Activated CD4-positive, alpha-beta T cell treated with anti-CD3 and anti-CD28 coated beads, Interleukin-2, amount 50 U/mL, for 16 hours (primary cell): ENCODE data around the gene CEP250.
"Not testable (repeated sequence)": the region's sequence is repeated elsewhere in the genome, so short reads cannot be mapped to it uniquely, and the experiment has no call there.

Experiments
- DNase-seq: peaks from one replicate; pipeline ENCODE4 v3.0.0-alpha.2; 2020

CEP250 gene

DNA sequence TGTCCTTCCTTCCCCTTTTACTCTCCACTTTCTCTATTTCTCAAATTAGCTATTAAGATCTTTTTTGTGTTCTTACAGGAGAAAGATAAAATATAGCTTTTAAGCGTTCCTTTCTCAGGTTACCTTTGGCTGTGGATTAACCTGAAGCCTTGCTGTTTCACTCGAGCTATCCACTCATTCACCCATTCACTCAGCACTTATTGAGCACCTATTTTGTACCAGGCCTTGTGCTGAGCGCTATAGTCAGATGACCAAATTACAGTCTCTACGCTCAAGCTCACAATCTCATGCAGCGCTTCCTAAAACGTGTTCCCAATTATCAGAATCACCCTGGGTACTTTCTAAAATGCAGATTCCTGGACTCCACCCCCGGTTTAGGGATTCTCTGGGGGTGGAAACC, 1.8 kb upstream of the CEP250 start:
- no peak for DNase-seq

DNA sequence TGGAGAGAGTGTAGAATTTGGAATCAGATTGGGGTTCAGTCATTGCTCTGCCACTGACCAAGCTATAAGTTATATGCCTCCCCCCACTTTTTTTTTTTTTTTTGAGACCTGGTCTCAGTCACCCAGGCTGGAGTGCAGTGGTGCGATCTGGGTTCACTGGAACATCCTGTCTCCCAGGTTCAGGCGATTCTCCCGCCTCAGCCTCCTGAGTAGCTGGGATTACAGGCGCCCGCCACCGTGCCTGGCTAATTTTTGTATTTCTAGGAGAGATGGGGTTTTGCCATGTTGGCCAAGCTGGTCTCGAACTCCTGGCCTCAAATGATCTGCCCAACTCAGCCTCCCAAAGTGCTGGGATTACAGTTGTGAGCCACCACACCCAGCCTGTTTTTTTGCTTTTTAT, 1.3 kb downstream of the CEP250 start:
- not testable (repeated sequence) for DNase-seq

DNA sequence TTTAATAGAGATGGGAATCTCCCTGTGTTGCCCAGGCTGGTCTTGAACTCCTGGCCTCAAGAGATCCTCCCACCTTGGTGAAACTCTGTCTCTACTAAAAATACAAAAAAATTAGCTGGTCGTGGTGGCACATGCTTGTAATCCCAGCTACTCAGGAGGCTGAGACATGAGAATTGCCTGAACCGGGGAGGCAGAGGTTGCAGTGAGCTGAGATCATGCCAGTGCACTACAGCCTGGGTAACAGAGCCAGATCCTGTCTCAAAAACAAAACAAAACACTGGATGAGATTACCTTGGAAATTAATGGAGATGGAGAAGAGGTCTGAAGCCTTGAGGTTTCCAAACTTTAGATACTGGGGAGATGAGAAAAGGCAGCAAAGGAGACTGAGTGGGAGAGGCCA, 2.1 kb downstream of the CEP250 start:
- not testable (repeated sequence) for DNase-seq

DNA sequence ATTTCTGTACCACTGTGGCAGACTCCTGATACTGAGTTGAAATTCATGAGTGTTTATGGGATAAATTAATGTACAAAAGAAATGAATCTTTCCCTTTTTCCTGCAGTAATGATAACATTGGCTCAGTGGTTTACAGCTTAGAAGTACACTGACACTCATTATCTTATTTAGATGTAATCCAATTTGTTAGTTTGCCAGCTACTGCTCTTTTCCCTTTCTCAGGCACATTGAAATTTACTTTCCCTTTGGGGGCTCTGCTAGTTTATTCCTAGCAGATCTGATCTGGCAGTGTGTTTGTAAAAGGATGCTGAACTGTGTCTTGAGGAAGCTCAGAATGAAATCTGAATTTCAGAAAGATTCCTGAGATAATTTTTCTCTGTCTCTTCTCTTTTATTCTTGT, 3.0 kb downstream of the CEP250 start:
- DNase-seq: no peak

DNA sequence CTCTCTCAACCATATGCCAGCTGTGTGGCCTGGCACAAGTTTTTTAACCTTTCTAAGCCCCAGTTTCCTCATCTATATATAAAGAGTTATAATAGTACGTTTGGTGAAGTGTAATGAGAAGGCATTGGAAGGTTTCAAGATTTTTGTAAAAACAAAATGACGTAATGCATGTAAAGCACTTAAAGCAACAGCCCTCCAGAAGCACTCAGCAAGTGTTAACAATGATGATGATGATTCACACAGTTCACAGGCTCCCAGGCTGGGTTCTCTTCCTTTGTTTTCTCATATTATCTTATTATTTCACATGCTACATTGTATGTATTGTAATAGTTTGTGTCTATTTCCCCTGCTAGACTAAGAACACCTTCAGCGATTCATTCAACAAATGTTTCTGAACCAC, 6.2 kb downstream of the CEP250 start:
- no peak for DNase-seq

DNA sequence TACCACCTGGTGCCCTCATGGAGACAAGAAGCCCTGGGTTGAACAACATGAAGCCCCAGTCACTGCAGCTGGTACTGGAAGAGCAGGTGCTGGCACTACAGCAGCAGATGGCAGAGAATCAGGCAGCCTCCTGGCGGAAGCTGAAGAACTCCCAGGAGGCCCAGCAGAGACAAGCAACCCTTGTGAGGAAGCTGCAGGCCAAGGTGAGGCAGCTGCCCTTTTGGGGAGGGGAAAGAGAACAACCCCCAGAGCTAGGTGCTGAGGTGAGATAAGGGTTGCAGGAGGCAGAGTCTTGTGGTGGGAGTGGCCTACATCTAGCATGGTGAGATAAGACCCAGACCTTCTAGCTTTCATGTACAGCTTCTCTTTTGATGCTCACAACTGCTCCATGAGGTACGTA, 7.0 kb downstream of the CEP250 start:
- DNase-seq: no peak

DNA sequence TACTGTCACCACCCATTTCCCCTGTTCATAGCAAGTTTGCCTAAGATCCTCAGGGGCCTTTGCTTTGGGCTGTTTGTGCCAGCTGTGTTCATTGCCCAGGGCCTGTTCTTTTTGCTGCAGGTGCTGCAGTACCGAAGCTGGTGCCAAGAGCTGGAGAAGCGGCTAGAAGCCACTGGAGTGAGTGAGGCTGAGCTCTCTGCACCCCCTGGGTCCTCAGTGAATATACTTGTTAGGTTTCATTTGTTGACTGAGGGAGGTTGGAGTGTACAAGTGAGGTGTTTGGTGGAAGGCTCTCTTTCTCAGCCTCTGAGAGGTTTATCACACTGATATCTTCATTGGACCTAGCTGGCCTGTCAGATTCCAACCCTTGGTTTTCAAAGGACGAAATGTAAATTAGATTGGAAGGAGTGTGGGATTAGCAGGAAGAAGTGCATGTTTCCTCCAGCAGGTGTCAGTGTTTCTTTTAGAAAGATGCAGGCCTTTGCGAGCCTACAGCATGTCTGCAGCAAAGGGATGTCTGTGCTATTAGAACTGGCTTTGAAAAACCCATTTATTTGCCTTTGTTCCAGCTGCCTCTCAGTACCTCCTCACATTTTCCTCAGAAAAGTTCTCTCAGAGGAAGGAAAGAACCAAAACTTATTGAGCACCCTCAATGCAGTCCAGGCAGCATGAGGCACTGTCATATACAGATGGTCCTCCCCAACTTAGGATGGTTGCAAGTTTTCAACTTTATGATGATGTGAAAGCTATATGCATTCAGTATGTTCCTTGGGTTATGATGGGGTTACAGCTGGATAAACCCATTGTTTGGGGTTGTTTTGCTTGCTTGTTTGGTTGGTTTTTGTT, 8.3 kb downstream of the CEP250 start:
- peak; percentile 67 for DNase-seq

DNA sequence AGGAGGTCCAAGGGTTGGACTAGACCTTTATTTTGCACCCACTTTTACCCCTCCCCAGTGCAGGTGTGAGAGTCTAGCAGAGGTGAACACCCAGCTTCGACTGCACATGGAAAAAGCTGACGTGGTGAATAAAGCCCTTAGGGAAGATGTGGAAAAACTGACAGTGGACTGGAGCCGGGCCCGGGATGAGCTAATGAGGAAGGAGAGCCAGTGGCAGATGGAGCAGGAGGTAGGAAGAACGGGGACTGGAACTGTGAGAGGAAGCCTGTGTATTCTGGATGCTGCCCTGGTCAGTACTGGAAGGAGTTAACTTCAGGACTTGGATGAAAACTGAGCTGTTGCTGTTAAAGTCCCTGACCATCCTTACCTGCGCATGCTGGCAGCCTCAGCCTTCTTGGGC, 10.6 kb downstream of the CEP250 start:
- no peak for DNase-seq

DNA sequence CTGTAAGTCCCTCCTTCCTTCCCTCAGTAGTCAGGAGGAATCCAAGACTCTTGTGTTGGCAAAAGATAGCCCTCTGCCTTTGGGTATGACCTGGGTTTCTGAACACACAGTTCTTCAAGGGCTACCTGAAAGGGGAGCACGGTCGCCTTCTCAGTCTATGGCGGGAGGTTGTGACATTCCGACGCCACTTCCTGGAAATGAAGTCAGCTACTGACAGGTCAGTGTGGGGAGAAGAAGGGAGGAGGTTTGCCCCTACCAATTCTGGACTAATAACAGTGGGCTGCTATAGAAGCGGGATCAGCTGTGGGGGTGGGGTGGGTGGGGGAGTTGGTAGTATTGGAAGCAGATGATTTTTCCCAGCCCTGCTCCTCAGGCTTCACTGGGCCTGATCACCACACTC, 11.5 kb downstream of the CEP250 start:
- no peak for DNase-seq

DNA sequence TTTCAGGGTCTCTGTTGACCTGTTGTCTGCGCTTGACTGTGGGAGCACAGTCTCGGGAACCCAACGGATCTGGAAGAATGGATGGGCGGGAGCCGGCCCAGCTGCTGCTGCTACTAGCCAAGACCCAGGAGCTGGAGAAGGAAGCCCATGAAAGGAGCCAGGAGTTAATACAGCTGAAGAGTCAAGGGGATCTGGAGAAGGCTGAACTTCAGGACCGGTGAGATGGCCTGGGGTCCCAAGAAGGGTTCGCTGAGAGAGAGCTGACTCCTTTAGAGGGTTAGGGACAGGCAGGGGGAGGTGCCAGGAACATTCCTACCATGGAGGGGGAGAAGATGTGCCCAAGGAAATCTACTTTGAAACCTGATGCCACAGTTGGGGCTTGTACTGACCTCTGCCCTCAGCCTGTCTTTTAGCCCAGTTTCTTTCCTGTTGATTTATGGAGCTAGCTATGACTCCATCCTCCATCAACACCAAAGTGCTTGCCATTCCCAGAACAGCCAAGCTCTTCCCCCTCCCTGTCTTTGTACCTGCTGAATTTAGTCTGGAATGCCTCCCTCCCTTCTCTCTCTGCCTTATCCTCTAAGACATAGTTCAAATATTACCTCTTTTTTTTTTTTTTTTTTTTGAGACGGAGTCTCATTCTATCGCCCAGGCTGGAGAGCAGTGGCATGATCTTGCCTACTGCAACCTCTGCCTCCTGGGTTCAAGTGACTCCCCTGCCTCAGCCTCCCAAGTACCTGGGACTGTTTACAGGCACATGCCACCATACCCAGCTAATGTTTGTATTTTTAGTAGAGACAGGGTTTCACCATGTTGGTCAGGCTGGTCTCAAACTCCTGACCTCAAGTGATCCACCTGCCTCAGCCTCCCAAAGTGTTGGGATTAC, 12.2 kb downstream of the CEP250 start:
- no peak for DNase-seq

DNA sequence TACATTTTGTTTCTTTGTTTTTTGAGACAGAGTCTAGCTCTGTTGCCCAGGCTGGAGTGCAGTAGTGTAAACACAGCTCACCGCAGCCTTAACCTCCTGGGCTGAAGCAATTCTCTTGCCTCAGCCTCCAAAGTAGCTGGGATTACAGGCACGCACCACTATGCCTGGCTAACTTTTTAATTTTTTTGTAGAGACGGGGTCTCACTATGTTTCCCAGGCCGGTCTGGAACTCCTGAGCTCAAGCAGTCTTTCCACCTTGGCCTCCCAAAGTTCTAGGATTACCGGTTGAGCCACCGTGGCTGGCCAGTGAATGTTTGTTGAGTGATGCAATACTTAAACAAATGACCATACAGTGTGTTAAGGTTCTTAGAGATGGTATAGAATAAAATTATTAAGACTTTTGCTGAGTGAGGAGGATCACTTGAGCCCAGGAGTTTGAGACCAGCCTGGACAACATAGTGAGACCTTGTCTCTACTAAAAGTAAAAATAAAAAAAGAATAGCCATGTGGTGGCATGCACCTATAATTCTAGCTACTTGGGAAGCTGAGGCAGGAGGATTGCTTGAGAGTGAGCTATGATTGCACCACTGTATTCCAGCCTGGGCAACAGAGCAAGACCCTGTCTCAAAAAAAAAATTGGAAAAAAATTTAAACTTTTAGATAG, 13.4 kb downstream of the CEP250 start:
- no peak for DNase-seq

DNA sequence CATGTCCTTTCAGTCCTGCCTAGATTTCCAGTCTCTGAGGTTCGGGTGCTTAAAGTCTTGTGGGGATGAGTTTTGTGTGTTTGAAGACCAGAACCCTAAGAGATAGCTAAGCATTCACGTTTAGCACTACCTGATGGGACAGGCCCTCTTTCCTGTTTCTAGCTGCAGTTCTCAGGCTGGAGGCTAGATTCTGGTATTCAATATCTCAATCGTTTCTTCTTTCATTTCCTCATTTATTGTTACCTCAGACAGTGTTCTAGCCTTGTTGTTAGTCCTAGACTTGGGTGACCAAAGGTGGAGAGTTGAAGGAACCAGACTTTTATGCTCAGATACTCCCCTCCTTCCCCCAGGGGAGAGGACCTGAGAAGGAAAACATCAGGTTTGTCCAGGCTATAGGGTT, 16.8 kb downstream of the CEP250 start:
- DNase-seq: no peak

DNA sequence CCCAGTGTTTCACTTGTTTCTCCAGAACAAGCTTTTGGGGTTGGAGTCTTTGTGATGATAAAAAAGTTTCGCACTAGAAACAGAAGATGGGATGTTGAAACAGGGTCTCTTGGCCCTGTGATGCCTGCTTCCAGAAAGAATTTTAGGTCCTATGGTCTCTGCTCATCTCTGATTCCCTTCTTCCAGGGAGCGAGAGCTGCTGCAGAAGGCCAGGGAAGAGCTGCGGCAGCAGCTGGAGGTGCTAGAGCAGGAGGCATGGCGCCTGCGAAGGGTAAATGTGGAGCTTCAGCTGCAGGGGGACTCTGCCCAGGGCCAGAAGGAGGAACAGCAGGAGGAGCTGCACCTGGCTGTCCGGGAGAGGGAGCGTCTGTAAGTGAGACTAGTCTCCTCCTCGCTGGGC, 18.3 kb downstream of the CEP250 start:
- DNase-seq: no peak

DNA sequence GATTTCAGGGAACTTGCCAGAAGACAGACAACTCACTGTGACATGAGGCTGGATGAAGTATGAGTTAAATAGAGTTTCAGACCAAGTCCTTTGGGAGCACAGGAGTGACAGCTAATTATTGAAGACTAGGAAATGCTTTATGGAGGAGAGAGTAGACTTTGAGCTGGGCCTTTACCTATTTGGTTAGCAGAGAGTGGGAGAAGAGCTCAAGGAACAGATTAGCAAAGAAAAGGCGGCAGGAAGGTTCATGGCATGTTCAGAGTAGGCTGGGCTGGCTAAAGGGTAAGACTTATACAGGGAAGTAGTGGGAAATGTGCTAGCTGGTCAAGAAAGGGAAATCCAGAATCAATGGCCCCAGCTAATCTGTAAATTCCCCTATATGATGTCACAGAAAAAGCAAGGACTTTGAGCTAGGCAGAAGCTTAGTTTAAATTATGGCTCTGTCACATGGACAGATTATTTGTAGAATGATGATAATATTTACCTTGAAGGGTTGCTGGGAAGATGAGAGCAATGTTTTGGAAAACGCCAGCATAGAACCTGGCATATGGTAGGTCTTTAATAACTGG, 19.0 kb downstream of the CEP250 start:
- no peak for DNase-seq

DNA sequence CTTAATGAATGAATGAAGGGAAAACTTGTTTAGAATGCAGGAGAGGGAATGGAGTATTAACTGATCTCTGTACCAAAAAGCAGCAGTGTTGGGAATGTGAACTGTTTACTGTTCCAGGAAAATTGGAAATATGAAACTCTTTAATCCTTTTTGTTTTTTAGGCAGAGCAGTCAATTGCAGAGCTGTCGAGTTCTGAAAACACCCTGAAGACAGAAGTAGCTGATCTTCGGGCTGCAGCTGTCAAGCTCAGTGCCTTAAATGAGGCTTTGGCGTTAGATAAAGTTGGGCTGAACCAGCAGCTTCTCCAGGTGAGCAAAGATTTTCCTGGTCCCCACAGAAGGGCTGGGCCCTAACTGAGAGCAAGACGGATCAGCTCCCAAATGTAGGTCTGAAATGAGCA, 20.9 kb downstream of the CEP250 start:
- DNase-seq: no peak

DNA sequence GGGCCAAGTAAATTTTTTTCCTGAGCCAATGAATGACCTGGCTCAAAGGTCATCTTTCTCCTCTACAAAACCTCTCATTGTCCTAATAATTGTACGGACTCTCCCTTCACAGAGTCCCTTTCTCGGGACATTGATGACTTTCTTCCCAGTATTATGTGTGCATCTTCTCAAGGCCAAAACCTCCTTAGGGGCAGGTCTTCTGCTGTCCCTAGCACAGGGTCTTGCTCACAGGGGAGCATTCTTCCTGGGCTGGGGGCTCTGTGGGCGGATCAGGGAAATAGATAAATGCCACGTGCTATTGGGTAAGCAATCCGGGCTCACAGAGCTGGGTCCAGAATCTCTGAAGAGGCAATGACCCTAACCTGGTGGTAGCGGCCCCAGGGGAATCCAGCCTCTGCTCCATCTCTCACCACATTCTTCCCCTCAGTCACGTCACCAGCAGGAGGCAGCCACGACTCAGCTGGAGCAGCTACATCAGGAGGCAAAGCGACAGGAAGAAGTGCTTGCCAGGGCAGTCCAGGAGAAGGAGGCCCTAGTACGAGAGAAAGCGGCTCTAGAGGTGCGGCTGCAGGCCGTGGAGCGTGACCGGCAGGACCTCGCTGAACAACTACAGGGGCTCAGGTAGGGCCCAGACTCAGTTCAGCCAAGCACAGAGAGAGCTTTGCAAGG, 23.5 kb downstream of the CEP250 start:
- no peak for DNase-seq

DNA sequence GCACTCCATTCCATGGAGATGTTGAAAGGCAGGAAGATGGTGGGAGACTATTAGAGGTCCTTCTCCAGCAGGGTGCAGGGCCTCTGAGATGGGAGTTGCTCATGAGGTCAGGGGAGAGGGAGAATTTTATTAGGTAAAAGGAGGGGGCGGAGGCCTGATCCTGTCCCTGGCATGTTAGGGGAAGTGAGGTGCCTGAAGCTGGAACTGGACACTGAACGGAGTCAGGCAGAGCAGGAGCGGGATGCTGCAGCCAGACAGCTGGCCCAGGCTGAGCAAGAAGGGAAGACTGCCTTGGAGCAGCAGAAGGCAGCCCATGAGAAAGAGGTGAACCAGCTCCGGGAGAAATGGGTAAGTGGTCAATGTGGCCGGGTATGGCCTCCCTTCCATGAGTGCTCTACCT, 24.4 kb downstream of the CEP250 start:
- DNase-seq: no peak

DNA sequence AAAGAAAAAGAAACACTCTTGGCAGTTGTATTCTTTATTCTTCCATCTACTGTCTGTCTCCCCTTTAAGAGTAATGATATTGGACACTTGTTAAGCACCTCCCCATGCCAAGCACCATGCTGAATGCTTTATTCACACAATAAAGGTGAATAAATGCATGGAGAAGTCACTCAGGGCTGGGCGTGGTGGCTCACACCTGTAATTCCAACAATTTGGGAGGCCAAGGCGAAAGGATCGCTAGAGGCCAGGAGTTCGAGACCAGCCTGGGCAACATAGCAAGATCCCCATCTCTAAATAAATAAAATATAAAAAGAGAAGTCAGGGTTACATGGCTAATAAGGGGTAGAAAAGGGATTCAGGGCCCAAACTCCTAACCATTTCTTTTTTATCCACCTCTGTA, 32.1 kb downstream of the CEP250 start:
- DNase-seq: no peak

DNA sequence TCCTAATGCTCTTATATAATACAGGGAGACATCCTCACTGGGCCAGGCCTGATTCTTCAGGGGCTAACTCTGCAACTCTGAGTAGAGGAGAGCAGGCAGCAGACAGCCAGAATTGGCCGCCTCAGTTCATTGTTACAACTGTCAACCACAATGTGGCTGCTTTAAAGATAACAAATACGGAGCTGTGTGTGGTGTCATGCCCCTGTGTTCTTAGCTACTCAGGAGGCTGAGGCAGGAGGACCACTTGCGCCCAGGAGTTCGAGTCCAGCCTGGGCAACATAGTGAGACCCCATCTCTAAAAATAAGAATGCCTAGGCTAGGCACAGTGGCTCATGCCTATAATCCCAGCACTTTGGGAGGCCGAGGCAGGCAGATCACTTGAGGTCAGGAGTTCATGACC, 34.3 kb downstream of the CEP250 start:
- DNase-seq: no peak

DNA sequence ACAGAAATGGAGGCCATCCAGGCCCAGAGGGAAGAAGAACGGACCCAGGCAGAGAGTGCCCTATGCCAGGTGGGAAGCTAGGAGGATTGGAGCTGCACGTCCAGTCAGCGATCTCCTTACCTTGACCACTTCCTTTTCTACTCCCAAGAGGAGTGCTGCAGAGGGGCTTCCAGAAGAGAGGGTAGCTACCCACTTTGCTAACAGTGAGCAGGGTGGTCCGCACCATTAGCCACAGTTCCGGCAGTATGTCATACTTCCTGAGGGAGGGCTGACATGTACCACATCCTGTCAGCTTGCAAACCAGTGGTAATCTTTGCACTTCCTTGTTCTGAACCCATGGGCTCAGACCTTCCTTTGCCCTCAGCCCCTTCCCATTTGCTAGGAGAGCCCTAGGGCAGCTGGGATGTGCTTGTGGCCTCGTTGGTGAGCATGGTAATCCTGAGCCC, 35.4 kb downstream of the CEP250 start:
- peak; percentile 80 for DNase-seq

DNA sequence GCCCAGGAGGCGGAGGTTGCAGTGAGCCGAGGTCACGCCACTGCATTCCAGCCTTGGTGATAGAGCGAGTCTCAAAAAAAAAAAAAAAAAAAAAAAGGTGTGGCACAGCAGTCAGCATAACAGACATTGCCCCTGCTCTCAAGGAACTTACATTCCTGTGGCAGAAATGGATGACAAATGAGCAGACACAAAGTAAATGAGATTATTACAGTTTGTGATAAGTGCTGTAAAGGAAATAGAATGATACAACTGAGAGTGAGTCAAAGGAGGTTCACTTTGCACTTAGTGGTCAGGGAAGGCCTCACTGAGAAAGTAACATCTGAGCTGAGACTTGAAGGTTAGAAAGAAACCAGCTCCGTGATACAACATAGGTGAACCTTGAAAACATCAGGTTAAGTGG, 36.4 kb downstream of the CEP250 start:
- DNase-seq: no peak

DNA sequence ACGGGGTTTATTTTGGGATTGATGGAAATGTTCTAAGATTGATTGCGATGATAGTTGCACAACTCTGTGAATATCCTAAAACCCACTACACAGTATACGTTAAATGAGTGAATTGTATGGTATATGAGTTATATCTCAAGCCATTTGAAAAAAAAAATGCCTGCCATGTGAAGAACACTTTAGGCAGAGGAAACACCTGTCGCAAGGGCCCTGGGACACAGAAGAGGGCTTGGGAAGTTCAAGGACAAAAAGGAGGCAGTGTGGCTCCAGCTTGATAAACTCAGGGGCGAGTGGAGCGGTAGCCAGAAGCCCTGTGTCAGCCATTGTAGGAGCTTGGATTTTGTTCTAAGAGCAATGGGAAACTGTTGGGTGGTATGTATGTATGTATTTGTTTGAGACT, 37.0 kb downstream of the CEP250 start:
- DNase-seq: no peak

DNA sequence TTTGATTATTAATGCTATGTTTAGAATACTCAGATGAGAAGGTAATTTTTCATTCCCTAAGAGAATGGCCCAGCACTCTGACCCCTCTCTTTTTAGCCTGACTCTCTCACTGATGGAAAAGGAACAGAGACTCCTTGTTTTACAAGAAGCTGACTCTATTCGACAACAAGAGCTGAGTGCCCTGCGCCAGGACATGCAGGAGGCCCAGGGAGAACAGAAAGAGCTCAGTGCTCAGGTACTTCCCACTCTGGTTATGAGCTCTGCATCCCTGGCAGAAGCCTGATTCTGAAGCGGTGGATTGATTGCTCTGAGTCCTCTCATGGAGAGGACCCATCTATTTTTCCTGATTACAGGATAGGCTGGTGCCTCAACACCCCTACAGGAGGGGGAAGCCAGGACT, 41.1 kb downstream of the CEP250 start:
- no peak for DNase-seq
